Germinal center (tissue), 1 donor: Measurements from ENCODE around the gene GSTO1.

Source experiments
- DNase-seq: peaks from one replicate; pipeline ENCODE4 v3.0.0; 2012; ENCODE audit warnings: mixed read lengths, low spot score

The GSTO1 gene

GRCh38 chr10:104251443-104251842, 3.2 kb upstream of the GSTO1 start:
- no peak for DNase-seq

GRCh38 chr10:104252368-104252767, 2.3 kb upstream of the GSTO1 start:
- no peak for DNase-seq

- no peak for DNase-seq
Observed at GRCh38 chr10:104253106-104253505, 1.6 kb upstream of the GSTO1 start.

- DNase-seq, result no peak
Observed at GRCh38 chr10:104253606-104254410, 884 bp upstream of the GSTO1 start.

- DNase-seq, result peak; percentile 22
Observed at GRCh38 chr10:104255311-104255981, 754 bp downstream of the GSTO1 start.

- DNase-seq, result no peak
Observed at GRCh38 chr10:104256335-104256961, 1.8 kb downstream of the GSTO1 start.

- no peak for DNase-seq
Observed at GRCh38 chr10:104257235-104257634, 2.5 kb downstream of the GSTO1 start.

- DNase-seq, result no peak
Observed at GRCh38 chr10:104258209-104258608, 3.5 kb downstream of the GSTO1 start.

- no peak for DNase-seq
Observed at GRCh38 chr10:104259456-104259855, 4.8 kb downstream of the GSTO1 start.

- no peak for DNase-seq
Observed at GRCh38 chr10:104259999-104260774, 5.5 kb downstream of the GSTO1 start.

GRCh38 chr10:104260775-104261115, 6.1 kb downstream of the GSTO1 start:
- DNase-seq, result no peak

- no peak for DNase-seq
Observed at GRCh38 chr10:104262055-104262454, 7.4 kb downstream of the GSTO1 start.

- no peak for DNase-seq
Observed at GRCh38 chr10:104264783-104265182, 10.1 kb downstream of the GSTO1 start.

GRCh38 chr10:104267721-104268404, 13.2 kb downstream of the GSTO1 start:
- DNase-seq, result no peak

GRCh38 chr10:104268405-104268712, 13.7 kb downstream of the GSTO1 start:
- no peak for DNase-seq

- peak; percentile 100 for DNase-seq
Observed at GRCh38 chr10:104268713-104269645, 14.3 kb downstream of the GSTO1 start, which contains the start of gene GSTO2. Gene GSTO2 (plus strand): TSS chr10:104269184. CDS start chr10:104274916, 5,732 bp downstream.

- DNase-seq, result no peak
Observed at GRCh38 chr10:104273286-104273685, 18.6 kb downstream of the GSTO1 start.

GRCh38 chr10:104273899-104274575, 19.3 kb downstream of the GSTO1 start:
- no peak for DNase-seq

GRCh38 chr10:104274762-104275721, 20.4 kb downstream of the GSTO1 start:
- DNase-seq, result peak; percentile 76
